ENCODE data around the gene ZBTB2.
"Not testable (repeated sequence)": the region's sequence is repeated elsewhere in the genome, so short reads cannot be mapped to it uniquely, and the experiment has no call there.

The ZBTB2 gene

GRCh38 chr6:151320140-151320539, 71.2 kb downstream of the ZBTB2 start:
- TF ChIP-seq ZFX (IDR thresholded peaks at IDR 0.05; ENCODE audit: borderline replicate concordance) = no peak
- TF ChIP-seq, protein P1, sequence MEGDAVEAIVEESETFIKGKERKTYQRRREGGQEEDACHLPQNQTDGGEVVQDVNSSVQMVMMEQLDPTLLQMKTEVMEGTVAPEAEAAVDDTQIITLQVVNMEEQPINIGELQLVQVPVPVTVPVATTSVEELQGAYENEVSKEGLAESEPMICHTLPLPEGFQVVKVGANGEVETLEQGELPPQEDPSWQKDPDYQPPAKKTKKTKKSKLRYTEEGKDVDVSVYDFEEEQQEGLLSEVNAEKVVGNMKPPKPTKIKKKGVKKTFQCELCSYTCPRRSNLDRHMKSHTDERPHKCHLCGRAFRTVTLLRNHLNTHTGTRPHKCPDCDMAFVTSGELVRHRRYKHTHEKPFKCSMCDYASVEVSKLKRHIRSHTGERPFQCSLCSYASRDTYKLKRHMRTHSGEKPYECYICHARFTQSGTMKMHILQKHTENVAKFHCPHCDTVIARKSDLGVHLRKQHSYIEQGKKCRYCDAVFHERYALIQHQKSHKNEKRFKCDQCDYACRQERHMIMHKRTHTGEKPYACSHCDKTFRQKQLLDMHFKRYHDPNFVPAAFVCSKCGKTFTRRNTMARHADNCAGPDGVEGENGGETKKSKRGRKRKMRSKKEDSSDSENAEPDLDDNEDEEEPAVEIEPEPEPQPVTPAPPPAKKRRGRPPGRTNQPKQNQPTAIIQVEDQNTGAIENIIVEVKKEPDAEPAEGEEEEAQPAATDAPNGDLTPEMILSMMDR (IDR thresholded peaks at IDR 0.05) = no peak
- no peak overlapping the region for H3K27ac ChIP-seq

GRCh38 chr6:151317995-151318365, 73.4 kb downstream of the ZBTB2 start:
- no peak overlapping the region for H3K27ac ChIP-seq
- TF ChIP-seq ZFX (IDR thresholded peaks at IDR 0.05; ENCODE audit: borderline replicate concordance) = no peak
- TF ChIP-seq, protein P1 (IDR thresholded peaks at IDR 0.05) = no peak

- TF ChIP-seq, protein P1 (IDR thresholded peaks at IDR 0.05) = no peak
- TF ChIP-seq ZFX (IDR thresholded peaks at IDR 0.05; ENCODE audit: borderline replicate concordance) = no peak
- H3K27ac ChIP-seq = no peak overlapping the region
These were observed 74.0 kb downstream of the ZBTB2 start for GRCh38 chr6:151317103-151317994.

DNA sequence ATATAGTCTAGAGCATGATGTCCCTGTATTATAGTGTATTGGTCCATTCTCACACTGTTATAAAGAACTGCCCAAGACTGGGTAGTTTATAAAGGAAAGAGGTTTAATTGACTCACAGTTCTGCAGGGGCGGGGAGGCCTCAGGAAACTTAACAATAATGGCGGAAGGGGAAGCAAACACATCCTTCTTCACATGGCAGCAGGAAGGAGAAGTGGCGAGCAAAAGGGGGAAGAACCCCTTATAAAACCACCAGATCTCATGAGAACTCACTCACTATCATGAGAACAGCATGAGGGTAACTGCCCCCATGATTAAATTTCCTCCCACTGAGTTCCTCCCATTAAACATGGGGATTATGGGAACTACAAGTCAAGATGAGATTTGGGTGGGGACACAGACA, 75.7 kb downstream of the ZBTB2 start:
- not testable (repeated sequence) for H3K27ac ChIP-seq
